Endothelial cell of umbilical vein (primary cell): Measurements from ENCODE around the gene ULK4. TPM values are rescaled to one million over a fixed set of nuclear protein-coding genes. Genes with fewer than 3 reads are reported as not detected.

Experiments
- BruUV-seq: library from RNA; stranded (reverse); fragments of 400-500 nt; replicated peaks from 2 replicates; lab custom pipeline; 2021; lab: Mats Ljungman, UMichigan
- CTCF ChIA-PET: fragments of 300-600, 350-600 bp; sonication (Branson Sonifier 250); formaldehyde crosslinking; loops from one replicate; lab custom pipeline; 2021; ENCODE audit warnings: antibody characterized with exemption, inconsistent platforms; lab: Charles Lee
- POLR2A ChIA-PET: fragments of 300-600, 350-600 bp; sonication (Branson Sonifier 250); formaldehyde crosslinking; loops from one replicate; lab custom pipeline; 2021; ENCODE audit warnings: antibody characterized with exemption, inconsistent platforms; lab: Charles Lee
- DNase-seq: peaks from one replicate; pipeline ENCODE4 v3.0.0-alpha.2; 2011; ENCODE audit warnings: low read depth, low spot score
- FAIRE-seq: peaks from 2 replicates; lab custom pipeline; 2011; peaks lifted over from hg19 to GRCh38; lab: Jason Lieb, UNC
- H2AFZ ChIP-seq: 2 replicates; pipeline ENCODE4 v1.6.0; 2012; ENCODE audit warnings: low read depth, low read length, control low read depth, inconsistent platforms
- H3K27ac ChIP-seq: 2 replicates; pipeline ENCODE4 v1.5.1; 2011; ENCODE audit warnings: low read depth, mild to moderate bottlenecking, control low read depth, low read length, moderate library complexity; ENCODE audit not compliant: insufficient read depth
- H3K27me3 ChIP-seq, 2 experiments: 2 replicates each; pipeline versions ENCODE4 v1.6.0 to v1.6.1; 2011; ENCODE audit warnings: low read length in 2 of 2, mixed read lengths in 1 of 2; ENCODE audit not compliant: control insufficient read depth in 2 of 2, insufficient read depth in 2 of 2
- H3K36me3 ChIP-seq, 2 experiments: 2 replicates in 1 of 2; 3 replicates in 1 of 2; pipeline ENCODE4 v1.5.1; 2011; ENCODE audit warnings: low read length in 2 of 2, mild to moderate bottlenecking in 1 of 2, moderate library complexity in 1 of 2; ENCODE audit not compliant: control insufficient read depth in 2 of 2, insufficient read depth in 2 of 2; ENCODE audit errors: extremely low read depth in 1 of 2
- H3K4me1 ChIP-seq: 3 replicates; pipeline ENCODE4 v1.5.1; 2011; ENCODE audit warnings: mild to moderate bottlenecking, low read length; ENCODE audit not compliant: control insufficient read depth, insufficient read depth; ENCODE audit errors: extremely low read depth
- H3K4me2 ChIP-seq: 2 replicates; pipeline ENCODE4 v1.6.1; 2011; ENCODE audit warnings: low read length, control low read depth, mixed read lengths; ENCODE audit not compliant: insufficient read depth
- H3K4me3 ChIP-seq, 3 experiments: fragments of 200-600 bp in 1 of 3; sonication (generic), shearing (Covaris generic) in 1 of 3; replicated peaks in 1 of 3; 2 replicates each; pipeline ENCODE4 v1.5.1; 2011 to 2016; ENCODE audit warnings: control low read depth in 3 of 3, low read length in 3 of 3, mild to moderate bottlenecking in 2 of 3, inconsistent platforms in 1 of 3, low read depth in 1 of 3, moderate library complexity in 1 of 3; ENCODE audit not compliant: insufficient read depth in 1 of 3
- H3K79me2 ChIP-seq: 2 replicates; pipeline ENCODE4 v1.6.0; 2012; ENCODE audit warnings: low read length, inconsistent platforms; ENCODE audit not compliant: control insufficient read depth, insufficient read depth
- H3K9ac ChIP-seq: replicated peaks from 2 replicates; pipeline ENCODE3; 2011; ENCODE audit warnings: low read length, control low read depth; ENCODE audit not compliant: insufficient read depth; ENCODE audit errors: extremely low read depth
- H3K9me1 ChIP-seq: replicated peaks from 3 replicates; pipeline ENCODE4 v1.6.0; 2011; ENCODE audit warnings: mild to moderate bottlenecking, low read length; ENCODE audit not compliant: control insufficient read depth, insufficient read depth; ENCODE audit errors: extremely low read depth
- H3K9me3 ChIP-seq: replicated peaks from 2 replicates; pipeline ENCODE4 v1.5.1; 2012; ENCODE audit warnings: low read length, inconsistent platforms; ENCODE audit not compliant: control insufficient read depth, insufficient read depth
- H4K20me1 ChIP-seq: replicated peaks from 2 replicates; pipeline ENCODE3; 2011; ENCODE audit warnings: mild to moderate bottlenecking, low read length; ENCODE audit not compliant: control insufficient read depth, insufficient read depth; ENCODE audit errors: extremely low read depth
- CTCF ChIP-seq, 2 donors: IDR thresholded peaks; 1 replicate in 1 of 2; 2 replicates in 1 of 2; pipeline ENCODE4 v1.5.1; 2011; ENCODE audit warnings: low read length in 2 of 2, mild to moderate bottlenecking in 2 of 2, moderate library complexity in 2 of 2, control low read depth in 1 of 2, inconsistent platforms in 1 of 2, low read depth in 1 of 2; ENCODE audit not compliant: insufficient read depth in 1 of 2; ENCODE audit errors: extremely low read depth in 1 of 2
- EZH2 ChIP-seq: IDR thresholded peaks from 2 replicates; pipeline ENCODE4 v1.6.1; 2012; ENCODE audit warnings: borderline replicate concordance, low read depth, mild to moderate bottlenecking, moderate library complexity, low read length, inconsistent platforms; ENCODE audit not compliant: severe bottlenecking
- FOS ChIP-seq: IDR thresholded peaks from 2 replicates; pipeline ENCODE4 v1.6.1; 2011; ENCODE audit warnings: mild to moderate bottlenecking, low read length, moderate library complexity, borderline replicate concordance; ENCODE audit not compliant: insufficient read depth
- GATA2 ChIP-seq: IDR thresholded peaks from 2 replicates; pipeline ENCODE4 v1.7.0; 2011; ENCODE audit warnings: low read depth, mild to moderate bottlenecking, moderate library complexity, mixed read lengths, low read length; ENCODE audit not compliant: insufficient read length, insufficient read depth
- JUN ChIP-seq: IDR thresholded peaks from 2 replicates; pipeline ENCODE4 v1.6.1; 2011; ENCODE audit warnings: borderline replicate concordance, low read depth; ENCODE audit not compliant: insufficient read length, insufficient read depth
- MAX ChIP-seq: IDR thresholded peaks from 2 replicates; pipeline ENCODE4 v1.6.1; 2011; ENCODE audit not compliant: insufficient read depth, insufficient read length
- MYC ChIP-seq: IDR thresholded peaks from one replicate; pipeline ENCODE4 v1.6.1; 2011; ENCODE audit warnings: mild to moderate bottlenecking, low read depth, low read length
- POLR2A ChIP-seq: IDR thresholded peaks from 2 replicates; pipeline ENCODE4 v1.6.1; 2012; ENCODE audit warnings: low read depth, mild to moderate bottlenecking, control low read depth, low read length
- POLR2AphosphoS5 ChIP-seq: IDR thresholded peaks from 2 replicates; pipeline ENCODE4 v1.6.1; 2012; ENCODE audit warnings: low read depth, mild to moderate bottlenecking, control low read depth, low read length, moderate library complexity; ENCODE audit not compliant: insufficient read depth
- dilution Hi-C: fragments of 300-500 bp; cut with MboI; formaldehyde crosslinking; loops from one replicate; pipeline ENCODE4 v1.15.0; 2019; ENCODE audit warnings: low sequenced_read_pairs; ENCODE audit not compliant: extremely low pct_ligation_motif_present
- intact Hi-C: fragments of 100-400 bp; cut with micrococcal nuclease; formaldehyde crosslinking; loops from one replicate; pipeline ENCODE4 v1.10.0; 2022
- polyA plus RNA-seq, 4 experiments: library from polyadenylated mRNA; depleted of rRNA in 3 of 4; stranded (reverse) in 3 of 4; unstranded in 1 of 4; fragments of >200 nt; gene quantifications; 2 replicates each; pipeline versions ENCODE4 v1.2.1 to v1.2.3, GENCODE V29; 2011 to 2012; ENCODE audit warnings: missing spikeins in 1 of 4
- total RNA-seq: library from RNA; stranded (reverse); gene quantifications from 2 replicates; pipeline ENCODE4 v1.2.3, GENCODE V29; 2021

ULK4 gene
- total and polyA plus RNA-seq, 2 donors (not counting 3 experiments of a cell fraction or from before 2014, with no cell fraction given) = 3.3 to 16.0 TPM

GRCh38 chr3:41448396-41448795 lies 513.5 kb downstream of the ULK4 start:
- no TSS peak for BruUV-seq
- intact Hi-C loops = no loop called here
- POLR2A ChIA-PET = no interaction called here
- no peaks in the 10 kb centered on the region for H3K4me1 ChIP-seq
- H3K9me3 ChIP-seq = no peaks in the 10 kb centered on the region
- FAIRE-seq (no peak), DNase-seq (no peak)
- dilution Hi-C loops = no loop called here
- TF ChIP-seq POLR2A (no peak), CTCF (IDR thresholded peaks at IDR 0.05; ENCODE audit: extremely low read depth in 1 of 2, insufficient read depth in 1 of 2, low read depth in 1 of 2, low read length in 2 of 2) (no peak), GATA2 (no peak), JUN (no peak), EZH2 (no peak), MYC (no peak), MAX (no peak), POLR2AphosphoS5 (no peak), FOS (no peak)
- no peak overlapping the region for H3K27ac ChIP-seq
- no peak overlapping the region for H3K9ac ChIP-seq
- H3K36me3 ChIP-seq = no peaks in the 10 kb centered on the region
- no peaks in the 10 kb centered on the region for H3K79me2 ChIP-seq
- CTCF ChIA-PET = no interaction called here
- H3K4me3 ChIP-seq = no peak overlapping the region
- no peak overlapping the region for H3K4me2 ChIP-seq
- no peaks in the 10 kb centered on the region for H3K9me1 ChIP-seq
- H2AFZ ChIP-seq = no peak overlapping the region
- H3K27me3 ChIP-seq = no peaks in the 10 kb centered on the region
- no peaks in the 10 kb centered on the region for H4K20me1 ChIP-seq
